ENCODE data around the gene RERE.

Gene RERE

GRCh38 chr1:8481650-8482380 is 335.6 kb downstream of the RERE start:
- Histone ChIP-seq H3K23ac (ENCODE audit: low read depth, low read length, poor library complexity) (no peak overlapping the region), H3K79me1 (ENCODE audit: low read depth, low read length) (no peaks in the 10 kb centered on the region), H3K4me2 (ENCODE audit: insufficient read depth, low read length, poor library complexity, severe bottlenecking) (no peak overlapping the region), H3K36me3 (replicated peaks in 1 of 2; ENCODE audit: control insufficient read depth in 2 of 2, insufficient read depth in 2 of 2, low read length in 2 of 2) (peaks cover 0 to 24% of the 10 kb centered on the region in 2 donors), H3K27ac (replicated peaks; ENCODE audit: low read length) (no peak overlapping the region), H4K8ac (ENCODE audit: low read depth, low read length) (no peak overlapping the region), H2BK5ac (ENCODE audit: low read length) (no peak overlapping the region), H3K18ac (ENCODE audit: low read length) (no peak overlapping the region), H3K4me1 (ENCODE audit: control insufficient read depth in 2 of 2, insufficient read depth in 1 of 2, low read depth in 1 of 2, low read length in 2 of 2) (peaks cover 0 to 2% of the 10 kb centered on the region in 2 donors), H3K9ac (ENCODE audit: low read depth, low read length, poor library complexity) (no peak overlapping the region), H3K4ac (ENCODE audit: low read length) (no peak overlapping the region), H2BK120ac (ENCODE audit: low read depth, low read length) (no peak overlapping the region), H2BK15ac (ENCODE audit: low read length) (no peak overlapping the region), H2AFZ (ENCODE audit: low read length) (no peak overlapping the region), H2BK12ac (ENCODE audit: low read length) (no peak overlapping the region), H4K91ac (ENCODE audit: low read depth, low read length, poor library complexity) (no peak overlapping the region), H2AK5ac (ENCODE audit: low read depth, low read length) (no peak overlapping the region), H3K4me3 (ENCODE audit: low read length in 2 of 2) (no peak overlapping the region), H3K27me3 (ENCODE audit: control insufficient read depth in 3 of 3, insufficient read depth in 3 of 3, low read depth in 1 of 3, low read length in 3 of 3) (no peaks in the 10 kb centered on the region), H3K14ac (ENCODE audit: low read length) (no peak overlapping the region), H3K9me3 (replicated peaks in 1 of 2; ENCODE audit: control insufficient read depth in 2 of 2, insufficient read depth in 1 of 2, low read depth in 1 of 2, low read length in 2 of 2) (no peaks in the 10 kb centered on the region)
- no peak for DNase-seq (ENCODE audit: low spot score)
- no CpG with 5 or more reads among the region's 2 CpGs for WGBS, 2 donors (ENCODE audit: extremely low coverage in 2 of 2, insufficient read length in 2 of 2, insufficient replicate concordance in 1 of 2)

- H3K4ac ChIP-seq (ENCODE audit: low read length), result no peak overlapping the region
- H2AK5ac ChIP-seq (ENCODE audit: low read depth, low read length), result no peak overlapping the region
- no peak overlapping the region for H2BK5ac ChIP-seq (ENCODE audit: low read length)
- peaks cover 0 to 13% of the 10 kb centered on the region in 2 donors for H3K36me3 ChIP-seq (replicated peaks in 1 of 2; ENCODE audit: control insufficient read depth in 2 of 2, insufficient read depth in 2 of 2, low read length in 2 of 2)
- no peaks in the 10 kb centered on the region for H3K79me1 ChIP-seq (ENCODE audit: low read depth, low read length)
- H3K9me3 ChIP-seq (replicated peaks in 1 of 2; ENCODE audit: control insufficient read depth in 2 of 2, insufficient read depth in 1 of 2, low read depth in 1 of 2, low read length in 2 of 2), result no peaks in the 10 kb centered on the region
- no peak overlapping the region for H4K91ac ChIP-seq (ENCODE audit: low read depth, low read length, poor library complexity)
- no peak overlapping the region for H2BK12ac ChIP-seq (ENCODE audit: low read length)
- H3K4me2 ChIP-seq (ENCODE audit: insufficient read depth, low read length, poor library complexity, severe bottlenecking), result no peak overlapping the region
- no peak overlapping the region for H3K27ac ChIP-seq (replicated peaks; ENCODE audit: low read length)
- no peak overlapping the region for H3K9ac ChIP-seq (ENCODE audit: low read depth, low read length, poor library complexity)
- no peak for DNase-seq (ENCODE audit: low spot score)
- no peaks in the 10 kb centered on the region for H3K27me3 ChIP-seq (ENCODE audit: control insufficient read depth in 3 of 3, insufficient read depth in 3 of 3, low read depth in 1 of 3, low read length in 3 of 3)
- H3K4me3 ChIP-seq (ENCODE audit: low read length in 2 of 2), result no peak overlapping the region
- H2AFZ ChIP-seq (ENCODE audit: low read length), result no peak overlapping the region
- no peak overlapping the region for H2BK120ac ChIP-seq (ENCODE audit: low read depth, low read length)
- H3K4me1 ChIP-seq (ENCODE audit: control insufficient read depth in 2 of 2, insufficient read depth in 1 of 2, low read depth in 1 of 2, low read length in 2 of 2), result peaks cover 5% of the 10 kb centered on the region in 2 donors
- no peak overlapping the region for H3K23ac ChIP-seq (ENCODE audit: low read depth, low read length, poor library complexity)
- H3K14ac ChIP-seq (ENCODE audit: low read length), result no peak overlapping the region
- H3K18ac ChIP-seq (ENCODE audit: low read length), result no peak overlapping the region
- H2BK15ac ChIP-seq (ENCODE audit: low read length), result no peak overlapping the region
- no peak overlapping the region for H4K8ac ChIP-seq (ENCODE audit: low read depth, low read length)
Observed at GRCh38 chr1:8478566-8478965, 338.9 kb downstream of the RERE start.

- Histone ChIP-seq H4K91ac (ENCODE audit: low read depth, low read length, poor library complexity) (no peak overlapping the region), H4K8ac (ENCODE audit: low read depth, low read length) (no peak overlapping the region), H3K27me3 (ENCODE audit: control insufficient read depth in 3 of 3, insufficient read depth in 3 of 3, low read depth in 1 of 3, low read length in 3 of 3) (no peaks in the 10 kb centered on the region), H3K4me2 (ENCODE audit: insufficient read depth, low read length, poor library complexity, severe bottlenecking) (no peak overlapping the region), H3K4ac (ENCODE audit: low read length) (no peak overlapping the region), H3K36me3 (replicated peaks in 1 of 2; ENCODE audit: control insufficient read depth in 2 of 2, insufficient read depth in 2 of 2, low read length in 2 of 2) (peaks cover 0 to 16% of the 10 kb centered on the region in 2 donors), H3K14ac (ENCODE audit: low read length) (no peak overlapping the region), H3K27ac (replicated peaks; ENCODE audit: low read length) (no peak overlapping the region), H2BK5ac (ENCODE audit: low read length) (no peak overlapping the region), H2BK15ac (ENCODE audit: low read length) (no peak overlapping the region), H2BK12ac (ENCODE audit: low read length) (no peak overlapping the region), H3K79me1 (ENCODE audit: low read depth, low read length) (no peaks in the 10 kb centered on the region), H3K4me1 (ENCODE audit: control insufficient read depth in 2 of 2, insufficient read depth in 1 of 2, low read depth in 1 of 2, low read length in 2 of 2) (peaks cover 8 to 9% of the 10 kb centered on the region in 2 donors), H3K23ac (ENCODE audit: low read depth, low read length, poor library complexity) (no peak overlapping the region), H2AFZ (ENCODE audit: low read length) (no peak overlapping the region), H2BK120ac (ENCODE audit: low read depth, low read length) (no peak overlapping the region), H3K4me3 (ENCODE audit: low read length in 2 of 2) (no peak overlapping the region), H3K18ac (ENCODE audit: low read length) (no peak overlapping the region), H3K9me3 (replicated peaks in 1 of 2; ENCODE audit: control insufficient read depth in 2 of 2, insufficient read depth in 1 of 2, low read depth in 1 of 2, low read length in 2 of 2) (no peaks in the 10 kb centered on the region), H2AK5ac (ENCODE audit: low read depth, low read length) (no peak overlapping the region), H3K9ac (ENCODE audit: low read depth, low read length, poor library complexity) (no peak overlapping the region)
- no CpG with 5 or more reads among the region's 2 CpGs for WGBS, 2 donors (ENCODE audit: extremely low coverage in 2 of 2, insufficient read length in 2 of 2, insufficient replicate concordance in 1 of 2)
- no peak for DNase-seq (ENCODE audit: low spot score)
Observed at GRCh38 chr1:8477983-8478362, 339.5 kb downstream of the RERE start.

- no peak overlapping the region for H3K4ac ChIP-seq (ENCODE audit: low read length)
- no peak overlapping the region for H2BK120ac ChIP-seq (ENCODE audit: low read depth, low read length)
- no peak overlapping the region for H2BK15ac ChIP-seq (ENCODE audit: low read length)
- H4K91ac ChIP-seq (ENCODE audit: low read depth, low read length, poor library complexity), result no peak overlapping the region
- H3K9me3 ChIP-seq (replicated peaks in 1 of 2; ENCODE audit: control insufficient read depth in 2 of 2, insufficient read depth in 1 of 2, low read depth in 1 of 2, low read length in 2 of 2), result no peaks in the 10 kb centered on the region
- peaks cover 0 to 12% of the 10 kb centered on the region in 2 donors for H3K36me3 ChIP-seq (replicated peaks in 1 of 2; ENCODE audit: control insufficient read depth in 2 of 2, insufficient read depth in 2 of 2, low read length in 2 of 2)
- whole genome bisulfite sequencing, 2 donors (ENCODE audit: extremely low coverage in 2 of 2, insufficient read length in 2 of 2, insufficient replicate concordance in 1 of 2), result no CpG with 5 or more reads among the region's 9 CpGs
- no peaks in the 10 kb centered on the region for H3K27me3 ChIP-seq (ENCODE audit: control insufficient read depth in 3 of 3, insufficient read depth in 3 of 3, low read depth in 1 of 3, low read length in 3 of 3)
- no peak overlapping the region for H3K9ac ChIP-seq (ENCODE audit: low read depth, low read length, poor library complexity)
- H3K4me3 ChIP-seq (ENCODE audit: low read length in 2 of 2), result no peak overlapping the region
- no peak overlapping the region for H3K4me2 ChIP-seq (ENCODE audit: insufficient read depth, low read length, poor library complexity, severe bottlenecking)
- H2AK5ac ChIP-seq (ENCODE audit: low read depth, low read length), result no peak overlapping the region
- H3K23ac ChIP-seq (ENCODE audit: low read depth, low read length, poor library complexity), result no peak overlapping the region
- no peak for DNase-seq (ENCODE audit: low spot score)
- no peak overlapping the region for H2BK12ac ChIP-seq (ENCODE audit: low read length)
- no peak overlapping the region for H2BK5ac ChIP-seq (ENCODE audit: low read length)
- no peak overlapping the region for H3K14ac ChIP-seq (ENCODE audit: low read length)
- no peaks in the 10 kb centered on the region for H3K79me1 ChIP-seq (ENCODE audit: low read depth, low read length)
- H3K4me1 ChIP-seq (ENCODE audit: control insufficient read depth in 2 of 2, insufficient read depth in 1 of 2, low read depth in 1 of 2, low read length in 2 of 2), result peaks cover 8 to 9% of the 10 kb centered on the region in 2 donors
- H3K27ac ChIP-seq (replicated peaks; ENCODE audit: low read length), result no peak overlapping the region
- H2AFZ ChIP-seq (ENCODE audit: low read length), result no peak overlapping the region
- no peak overlapping the region for H4K8ac ChIP-seq (ENCODE audit: low read depth, low read length)
- no peak overlapping the region for H3K18ac ChIP-seq (ENCODE audit: low read length)
Observed at GRCh38 chr1:8477166-8477982, 340.1 kb downstream of the RERE start.

Data from neuronal stem cell (in vitro differentiated cells).